Lung microvascular endothelial cell (primary cell): Measurements from ENCODE around the gene AJUBA. TPM values are rescaled to one million over a fixed set of nuclear protein-coding genes. Genes with fewer than 3 reads are reported as not detected.
A peak's percentile ranks its signal among the peaks of the same experiment; 100 is the strongest.
"Not testable (repeated sequence)": the region's sequence is repeated elsewhere in the genome, so short reads cannot be mapped to it uniquely, and the experiment has no call there.

Source experiments
- DNase-seq, 2 donors: peaks; one replicate each; pipeline versions ENCODE4 v3.0.0 to v3.0.0-alpha.2; 2010; ENCODE audit warnings: low read depth in 2 of 2
- total RNA-seq: library from RNA; depleted of rRNA; stranded (reverse); fragments of >200 nt; gene quantifications from 2 replicates; pipeline ENCODE4 v1.2.1, GENCODE V29; 2014

Gene AJUBA
- total RNA-seq, 1 donor from 2014 or later = 70.2 TPM

- peak; percentile 97 to 98 for DNase-seq
Measured at GRCh38 chr14:23006544-23007419, 24.4 kb upstream of the AJUBA start.

DNA sequence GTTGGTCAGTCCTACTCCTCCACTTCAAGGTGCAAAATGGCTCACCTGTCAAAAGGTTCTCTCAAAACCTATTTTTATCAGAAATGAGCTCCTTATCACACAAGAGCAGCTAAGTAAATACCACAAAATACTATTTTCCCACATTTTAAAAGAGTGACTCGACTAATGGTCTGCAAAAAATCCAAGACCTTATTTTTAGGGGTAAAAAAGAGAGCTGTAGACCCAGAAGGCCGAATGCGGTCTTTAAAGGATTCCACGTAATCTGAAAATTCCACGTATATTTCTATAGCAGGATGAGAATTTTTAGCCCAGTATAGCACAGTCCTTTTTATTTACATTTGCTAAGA is 23.8 kb upstream of the AJUBA start:
- no peak for DNase-seq

DNA sequence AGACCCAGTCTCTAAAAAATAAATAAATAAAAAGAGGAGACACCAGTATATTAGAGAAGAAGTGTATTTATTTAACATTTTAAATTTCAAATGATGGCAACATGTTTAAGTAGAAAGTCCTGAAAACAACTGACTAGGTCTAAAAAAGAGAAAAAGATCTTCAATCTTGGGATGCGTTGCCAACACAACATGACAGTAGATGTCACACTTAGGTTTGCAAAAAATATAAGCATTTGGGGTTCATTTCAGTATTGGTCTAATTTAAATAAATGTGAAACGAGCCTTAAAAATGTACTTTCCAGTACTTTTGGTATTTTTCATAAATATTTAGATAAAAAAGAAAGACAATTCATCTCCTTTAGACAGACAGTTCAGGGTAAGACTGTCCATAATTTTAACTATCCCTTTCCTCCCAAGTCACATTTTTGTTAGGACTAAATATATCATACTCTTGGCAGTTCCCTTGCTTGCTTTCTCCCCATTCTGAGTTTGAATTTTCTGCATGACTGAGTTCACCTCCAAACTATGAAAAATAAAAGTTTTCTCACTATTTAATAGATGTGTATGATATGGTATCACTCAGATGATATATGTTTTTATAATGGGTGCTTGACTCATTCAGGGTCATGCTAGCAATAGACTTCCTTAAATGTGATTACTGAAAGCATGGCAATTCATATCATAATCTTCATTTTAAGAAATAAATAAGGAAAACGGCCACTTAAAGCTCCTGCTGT is 23.3 kb upstream of the AJUBA start:
- peak in 1 of 2 donors; percentile 7 for DNase-seq

GRCh38 chr14:23004274-23004673 is 21.9 kb upstream of the AJUBA start:
- DNase-seq = not testable (repeated sequence)

- DNase-seq = no peak
Measured at GRCh38 chr14:23002592-23002991, 20.2 kb upstream of the AJUBA start.

GRCh38 chr14:23000860-23001259 is 18.5 kb upstream of the AJUBA start:
- no peak for DNase-seq

- no peak for DNase-seq
Measured at GRCh38 chr14:22998329-22999012, 16.1 kb upstream of the AJUBA start.

GRCh38 chr14:22997676-22998323 is 15.4 kb upstream of the AJUBA start:
- no peak for DNase-seq

GRCh38 chr14:22996768-22997654 is 14.7 kb upstream of the AJUBA start:
- no peak for DNase-seq

GRCh38 chr14:22995889-22996625 is 13.7 kb upstream of the AJUBA start:
- DNase-seq = no peak

- peak; percentile 51 to 68 for DNase-seq
Measured at GRCh38 chr14:22994762-22995275, 12.5 kb upstream of the AJUBA start.

DNA sequence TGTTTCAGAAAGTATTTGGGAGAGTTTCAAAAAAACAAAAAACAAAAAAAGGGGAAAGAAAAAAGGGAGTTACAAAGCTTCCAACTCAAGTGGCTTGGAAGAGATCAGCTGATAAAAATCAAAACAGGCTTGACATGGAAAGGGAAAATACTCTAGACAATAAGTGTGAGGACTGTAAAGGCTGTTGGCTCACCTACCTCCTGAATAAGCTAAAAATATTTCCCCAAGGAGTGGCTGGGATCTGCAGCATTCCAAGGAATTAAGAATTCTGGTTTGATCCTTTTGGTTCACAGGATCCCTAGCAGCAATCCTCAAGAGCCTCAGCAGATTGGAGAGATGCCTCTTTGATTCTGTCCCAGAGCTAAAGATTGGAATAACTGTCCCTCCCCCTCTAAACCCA is 11.2 kb upstream of the AJUBA start:
- DNase-seq = no peak

DNA sequence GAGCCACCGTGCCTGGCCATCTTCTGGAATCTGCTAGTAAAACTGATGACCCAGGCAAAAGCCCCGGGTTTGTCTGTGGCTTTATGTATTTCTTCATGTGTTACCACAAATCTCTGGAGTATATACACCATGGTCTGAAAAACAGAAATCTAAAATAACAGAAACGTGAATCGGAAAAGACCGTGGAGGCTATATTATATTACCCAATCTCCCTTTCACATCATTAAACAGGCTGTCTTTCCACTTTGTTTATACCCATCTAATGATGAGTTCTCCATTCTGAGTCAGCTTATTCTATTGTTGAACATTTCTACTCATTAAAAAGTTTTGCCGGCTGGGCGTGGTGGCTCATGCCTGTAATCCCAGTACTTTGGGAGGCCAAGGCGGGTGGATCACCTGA is 9.5 kb upstream of the AJUBA start:
- no peak for DNase-seq

DNA sequence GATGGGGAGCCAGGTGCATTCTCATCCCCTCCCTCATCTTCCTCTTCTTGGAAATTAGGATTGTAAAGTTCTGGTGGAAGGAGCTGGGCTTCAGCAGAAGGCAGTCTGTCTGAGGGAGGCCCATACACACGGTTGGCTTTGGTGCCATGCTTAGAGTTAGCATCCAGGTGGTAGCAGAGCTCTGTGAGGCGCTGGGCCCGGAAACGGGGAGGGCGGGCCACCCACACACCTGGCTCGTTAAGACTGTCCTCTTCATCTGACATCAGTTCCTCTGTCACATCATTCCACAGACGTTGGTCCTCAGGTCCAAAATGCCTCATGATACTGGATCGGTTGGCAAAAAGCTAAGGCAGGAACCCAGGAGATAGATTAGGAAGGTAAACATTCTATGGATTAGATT is 4.9 kb upstream of the AJUBA start:
- DNase-seq = no peak

GRCh38 chr14:22986508-22987054 is 4.2 kb upstream of the AJUBA start:
- DNase-seq = peak; percentile 89 to 93

GRCh38 chr14:22985894-22986507 is 3.6 kb upstream of the AJUBA start:
- DNase-seq = no peak

DNA sequence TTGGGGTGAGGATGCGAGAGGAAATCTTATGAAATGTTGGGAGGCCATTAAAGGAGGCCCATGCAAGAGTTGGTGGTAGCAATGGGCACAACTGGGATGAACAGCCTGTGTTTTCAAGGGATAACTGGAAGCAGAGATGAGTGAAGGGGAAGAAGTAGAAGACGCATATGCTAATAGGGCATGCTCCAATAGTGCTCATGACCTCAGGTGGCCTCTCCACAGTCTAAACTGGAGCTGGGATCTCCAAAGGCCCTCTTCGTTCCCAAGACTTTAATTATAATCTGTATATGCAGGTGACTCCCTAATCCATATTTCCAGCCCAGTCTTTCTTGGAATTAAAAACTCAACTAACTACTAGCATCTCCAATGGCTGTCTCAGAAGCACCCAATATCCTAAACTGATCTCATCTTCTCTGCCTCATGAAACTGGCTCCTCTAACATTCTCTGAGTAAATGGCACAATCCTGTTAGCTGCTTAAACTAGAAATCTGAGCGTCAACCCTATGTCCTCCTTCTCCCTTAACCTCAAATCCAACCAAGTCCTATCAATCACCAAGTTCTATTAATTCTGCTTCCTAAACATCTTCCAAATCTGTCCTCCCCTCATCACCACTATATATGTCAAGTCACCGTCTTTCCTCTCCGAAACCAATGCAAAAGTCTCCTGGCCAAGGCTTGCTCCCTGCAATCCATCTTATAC is 2.8 kb upstream of the AJUBA start:
- DNase-seq = no peak

GRCh38 chr14:22981876-22982476 is 375 bp downstream of the AJUBA start:
- DNase-seq = peak; percentile 20 to 23
